NB4 (cell line): ENCODE measurements around the gene FOXC2.
A peak's percentile ranks its signal among the peaks of the same experiment; 100 is the strongest.

Experiments
- POLR2A ChIP-seq: IDR thresholded peaks from 2 replicates; pipeline ENCODE4 v1.6.1; 2011; ENCODE audit warnings: mild to moderate bottlenecking; ENCODE audit not compliant: insufficient read length; ENCODE audit errors: extremely low read depth
- TF ChIP-seq, protein P1 (sequence below): IDR thresholded peaks from 2 replicates; pipeline ENCODE4 v1.6.1; 2011; ENCODE audit warnings: low read depth, low read length
- TF ChIP-seq, protein P2 (sequence below): IDR thresholded peaks from one replicate; pipeline ENCODE4 v1.5.1; 2012; ENCODE audit warnings: low read depth, low read length

DNA sequence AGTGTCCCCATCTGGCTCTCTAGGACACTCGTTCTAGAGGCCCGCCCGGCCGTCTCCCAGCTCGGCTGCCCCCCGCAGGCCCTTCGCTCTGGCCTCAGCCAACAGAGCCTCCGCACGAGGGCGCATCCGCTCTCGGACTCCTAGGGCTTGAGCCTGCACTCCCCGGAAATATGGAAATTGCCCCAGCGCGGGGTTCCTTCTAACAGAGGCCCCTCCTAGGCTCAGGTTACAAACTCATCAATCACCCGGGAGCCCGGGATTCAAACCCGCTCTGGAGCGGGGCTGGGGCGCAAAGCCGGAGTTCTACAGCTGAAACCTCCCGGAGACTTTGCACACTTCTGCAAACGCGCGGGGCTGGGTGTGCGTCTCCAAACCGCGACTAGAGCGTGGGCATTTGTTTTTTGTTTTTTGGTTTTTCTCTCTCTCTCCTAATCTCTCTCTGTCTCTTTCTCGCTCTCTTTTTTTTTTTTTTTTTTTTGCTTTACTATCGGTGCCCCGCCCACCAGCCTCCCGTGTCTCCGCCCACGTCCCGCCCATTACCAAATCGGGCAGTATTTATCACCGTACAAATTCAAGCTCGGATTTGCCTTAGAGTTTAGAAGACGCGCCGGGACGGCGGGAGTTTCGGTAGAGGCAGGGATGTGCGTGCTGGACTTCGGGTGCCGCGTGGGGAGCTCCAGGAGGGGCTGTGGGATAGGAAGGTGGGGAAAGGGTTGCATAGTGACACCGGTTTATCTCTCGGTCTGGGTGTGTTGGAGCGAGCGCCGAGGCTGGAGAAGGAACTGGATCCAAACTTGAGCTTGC is 9.3 kb downstream of the FOXC2 start:
- TF ChIP-seq, protein P1, sequence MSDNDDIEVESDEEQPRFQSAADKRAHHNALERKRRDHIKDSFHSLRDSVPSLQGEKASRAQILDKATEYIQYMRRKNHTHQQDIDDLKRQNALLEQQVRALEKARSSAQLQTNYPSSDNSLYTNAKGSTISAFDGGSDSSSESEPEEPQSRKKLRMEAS, result 0 out of 2 replicates have a peak, but pooled peaks have one; percentile 17
- TF ChIP-seq, protein P2, sequence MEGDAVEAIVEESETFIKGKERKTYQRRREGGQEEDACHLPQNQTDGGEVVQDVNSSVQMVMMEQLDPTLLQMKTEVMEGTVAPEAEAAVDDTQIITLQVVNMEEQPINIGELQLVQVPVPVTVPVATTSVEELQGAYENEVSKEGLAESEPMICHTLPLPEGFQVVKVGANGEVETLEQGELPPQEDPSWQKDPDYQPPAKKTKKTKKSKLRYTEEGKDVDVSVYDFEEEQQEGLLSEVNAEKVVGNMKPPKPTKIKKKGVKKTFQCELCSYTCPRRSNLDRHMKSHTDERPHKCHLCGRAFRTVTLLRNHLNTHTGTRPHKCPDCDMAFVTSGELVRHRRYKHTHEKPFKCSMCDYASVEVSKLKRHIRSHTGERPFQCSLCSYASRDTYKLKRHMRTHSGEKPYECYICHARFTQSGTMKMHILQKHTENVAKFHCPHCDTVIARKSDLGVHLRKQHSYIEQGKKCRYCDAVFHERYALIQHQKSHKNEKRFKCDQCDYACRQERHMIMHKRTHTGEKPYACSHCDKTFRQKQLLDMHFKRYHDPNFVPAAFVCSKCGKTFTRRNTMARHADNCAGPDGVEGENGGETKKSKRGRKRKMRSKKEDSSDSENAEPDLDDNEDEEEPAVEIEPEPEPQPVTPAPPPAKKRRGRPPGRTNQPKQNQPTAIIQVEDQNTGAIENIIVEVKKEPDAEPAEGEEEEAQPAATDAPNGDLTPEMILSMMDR, result peak; percentile 73
- no peak for TF ChIP-seq POLR2A
